Endodermal cell (in vitro differentiated cells): ENCODE measurements around the gene RIMS4. TPM values are rescaled to one million over a fixed set of nuclear protein-coding genes. Genes with fewer than 3 reads are reported as not detected.

Source experiments
- DNase-seq: peaks from one replicate; pipeline ENCODE4 v3.0.0-alpha.2; 2017
- H3K27ac ChIP-seq: 2 replicates; pipeline ENCODE4 v1.5.1; 2013; ENCODE audit warnings: mild to moderate bottlenecking, low read depth, low read length, moderate library complexity
- H3K27me3 ChIP-seq: 2 replicates; pipeline ENCODE4 v1.6.1; 2013; ENCODE audit warnings: mild to moderate bottlenecking, low read length, moderate library complexity; ENCODE audit not compliant: insufficient read depth, control insufficient read depth, poor library complexity, severe bottlenecking
- H3K36me3 ChIP-seq: 2 replicates; pipeline ENCODE4 v1.7.0; 2013; ENCODE audit warnings: mild to moderate bottlenecking, low read length, moderate library complexity; ENCODE audit not compliant: control insufficient read depth, insufficient read depth
- H3K4me1 ChIP-seq: one replicate; pipeline ENCODE4 v1.7.0; 2013; ENCODE audit warnings: low read length; ENCODE audit not compliant: control insufficient read depth, insufficient read depth
- H3K4me3 ChIP-seq: 2 replicates; pipeline ENCODE4 v1.5.1; 2013; ENCODE audit warnings: mild to moderate bottlenecking, low read length, moderate library complexity
- H3K9ac ChIP-seq: 2 replicates; pipeline ENCODE4 v1.6.1; 2013; ENCODE audit warnings: mild to moderate bottlenecking, low read length, moderate library complexity; ENCODE audit not compliant: poor library complexity, severe bottlenecking; ENCODE audit errors: extremely low read depth
- H3K9me3 ChIP-seq: 2 replicates; pipeline ENCODE4 v1.6.1; 2013; ENCODE audit warnings: mild to moderate bottlenecking, low read length, moderate library complexity; ENCODE audit not compliant: control insufficient read depth
- H3K27ac Mint-ChIP-seq: 2 replicates; pipeline ENCODE4 v1.8.0; 2020; ENCODE audit warnings: mixed read lengths
- H3K27me3 Mint-ChIP-seq: 2 replicates; pipeline ENCODE4 v1.8.0; 2021; ENCODE audit warnings: mild to moderate bottlenecking, mixed read lengths; ENCODE audit not compliant: insufficient read depth
- H3K36me3 Mint-ChIP-seq: 2 replicates; pipeline ENCODE4 v1.8.0; 2020; ENCODE audit warnings: low read depth, mixed read lengths
- H3K4me1 Mint-ChIP-seq: 2 replicates; pipeline ENCODE4 v1.8.0; 2020; ENCODE audit warnings: mixed read lengths
- H3K4me3 Mint-ChIP-seq: 2 replicates; pipeline ENCODE4 v1.8.0; 2020; ENCODE audit warnings: mild to moderate bottlenecking, moderate library complexity, mixed read lengths
- H3K9me3 Mint-ChIP-seq: 2 replicates; pipeline ENCODE4 v1.8.0; 2020; ENCODE audit warnings: mild to moderate bottlenecking, mixed read lengths
- CTCF ChIP-seq: fragments of 200-600 bp; sonication (generic); conservative IDR thresholded peaks from 2 replicates; pipeline ENCODE4 v1.5.0; 2021; ENCODE audit warnings: antibody characterized with exemption, mild to moderate bottlenecking
- WGBS, 2 experiments: methylation state at CpG; one replicate each; pipeline versions ENCODE4 v1.1.5 to v1.1.7; 2013; ENCODE audit warnings: missing lambda C conversion rate in 2 of 2, mixed read lengths in 1 of 2; ENCODE audit not compliant: insufficient coverage in 1 of 2, insufficient read length in 1 of 2; 5-methylcytosine and 5-hydroxymethylcytosine counted together
- total RNA-seq, 2 donors: library from RNA; stranded (reverse); fragmentation: NEBNext Ultra II Directional in 1 of 2; extraction: Animal tissue kit (Norgen Biotek cat#: 25700) in 1 of 2; gene quantifications; 2 replicates in 1 of 2; 3 replicates in 1 of 2; pipeline ENCODE4 v1.2.1, GENCODE V29; 2021

RIMS4 gene
- total RNA-seq, 2 donors from 2014 or later, result 4.3 to 13.0 TPM

- Mint-ChIP-seq H3K27ac (no peak overlapping the region), H3K4me3 (no peak overlapping the region), H3K4me1 (peaks cover 17% of the 10 kb centered on the region), H3K27me3 (no peaks in the 10 kb centered on the region), H3K9me3 (no peaks in the 10 kb centered on the region), H3K36me3 (no peaks in the 10 kb centered on the region)
- H3K4me1 ChIP-seq, result peaks cover 17% of the 10 kb centered on the region
- H3K9me3 ChIP-seq, result no peaks in the 10 kb centered on the region
- no peak for TF ChIP-seq CTCF
- no peaks in the 10 kb centered on the region for H3K27me3 ChIP-seq
- WGBS, 2 experiments, result 86 to 89% methylated on average over 9 to 10 of the region's 10 CpGs
- H3K27ac ChIP-seq, result no peak overlapping the region
- no peak for DNase-seq
- no peak overlapping the region for H3K4me3 ChIP-seq
- H3K36me3 ChIP-seq, result no peaks in the 10 kb centered on the region
- H3K9ac ChIP-seq, result no peak overlapping the region
These were observed 51.9 kb downstream of the RIMS4 start for GRCh38 chr20:44758247-44759101.

GRCh38 chr20:44756956-44757355 is 53.4 kb downstream of the RIMS4 start:
- no peaks in the 10 kb centered on the region for H3K27me3 ChIP-seq
- H3K9me3 Mint-ChIP-seq, result no peaks in the 10 kb centered on the region
- DNase-seq, result no peak
- peaks cover 4% of the 10 kb centered on the region for H3K4me1 ChIP-seq
- H3K9ac ChIP-seq, result no peak overlapping the region
- H3K27me3 Mint-ChIP-seq, result no peaks in the 10 kb centered on the region
- no peaks in the 10 kb centered on the region for H3K9me3 ChIP-seq
- H3K4me3 ChIP-seq, result no peak overlapping the region
- no peaks in the 10 kb centered on the region for H3K36me3 ChIP-seq
- H3K27ac Mint-ChIP-seq, result no peak overlapping the region
- H3K27ac ChIP-seq, result no peak overlapping the region
- no peak for TF ChIP-seq CTCF
- peaks cover 5% of the 10 kb centered on the region for H3K4me1 Mint-ChIP-seq
- H3K4me3 Mint-ChIP-seq, result no peak overlapping the region
- 96% methylated on average over 4 to 5 of the region's 5 CpGs for WGBS, 2 experiments
- no peaks in the 10 kb centered on the region for H3K36me3 Mint-ChIP-seq

DNA sequence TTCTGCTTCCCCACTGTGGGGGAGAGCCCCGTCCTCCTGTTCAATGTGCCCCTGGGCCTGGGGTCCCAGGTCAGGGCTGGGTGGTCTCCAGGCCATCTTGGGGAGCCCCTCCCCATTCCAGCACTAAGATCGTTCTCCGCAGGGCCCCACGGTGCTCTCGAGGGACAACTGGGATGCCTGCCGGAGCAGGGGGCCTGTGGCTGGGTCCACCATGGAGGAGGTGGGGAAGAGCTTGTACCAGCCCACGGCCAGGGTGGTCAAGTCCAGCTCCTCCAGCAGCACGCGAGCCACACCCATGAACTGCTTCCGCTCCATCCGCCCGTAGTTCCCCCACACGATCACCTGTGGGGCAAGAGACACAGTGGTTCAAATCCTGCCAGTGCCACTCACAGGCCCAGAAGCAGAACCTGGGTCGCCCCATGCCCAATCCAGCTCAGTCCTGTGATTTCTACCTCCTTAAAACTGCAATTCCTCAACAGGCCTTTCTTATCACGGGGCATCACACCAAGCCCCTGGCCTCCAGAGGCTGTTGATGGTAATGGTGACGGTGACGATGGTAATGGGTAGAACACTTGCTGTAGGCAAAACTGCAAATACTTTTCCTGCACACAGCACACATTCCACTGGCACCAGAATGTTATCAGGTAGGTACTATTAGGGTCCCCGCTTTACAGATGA is 54.2 kb downstream of the RIMS4 start:
- Histone ChIP-seq H3K4me1 (peaks cover 4% of the 10 kb centered on the region), H3K27ac (no peak overlapping the region), H3K9me3 (no peaks in the 10 kb centered on the region), H3K9ac (no peak overlapping the region), H3K27me3 (no peaks in the 10 kb centered on the region), H3K4me3 (no peak overlapping the region), H3K36me3 (no peaks in the 10 kb centered on the region)
- no peaks in the 10 kb centered on the region for H3K36me3 Mint-ChIP-seq
- H3K4me1 Mint-ChIP-seq, result no peaks in the 10 kb centered on the region
- TF ChIP-seq CTCF, result peak; percentile 32
- H3K9me3 Mint-ChIP-seq, result no peaks in the 10 kb centered on the region
- WGBS, 2 experiments, result 82 to 92% methylated on average over 9 to 18 of the region's 18 CpGs
- H3K27ac Mint-ChIP-seq, result no peak overlapping the region
- no peak for DNase-seq
- H3K27me3 Mint-ChIP-seq, result peaks cover 4% of the 10 kb centered on the region
- no peak overlapping the region for H3K4me3 Mint-ChIP-seq
